Sigmoid colon (tissue), 7 donors: ENCODE measurements around the gene CCR8. TPM values are rescaled to one million over a fixed set of nuclear protein-coding genes. Genes with fewer than 3 reads are reported as not detected.
"Not testable (repeated sequence)": the region's sequence is repeated elsewhere in the genome, so short reads cannot be mapped to it uniquely, and the experiment has no call there.

Experiments
- DNase-seq: peaks from one replicate; pipeline ENCODE4 v3.0.0-alpha.2; 2019
- H3K27ac ChIP-seq, 4 donors: fragments of 200-600 bp; sonication (generic); one replicate each; pipeline ENCODE4 v1.5.1; 2016 to 2019; ENCODE audit warnings: mild to moderate bottlenecking in 1 of 4
- H3K27me3 ChIP-seq, 3 donors: fragments of 200-600 bp; sonication (generic); one replicate each; pipeline ENCODE4 v1.5.1; 2019; ENCODE audit warnings: mild to moderate bottlenecking in 1 of 3
- H3K36me3 ChIP-seq, 4 donors: fragments of 200-600 bp; sonication (generic); one replicate each; pipeline ENCODE4 v1.5.1; 2016 to 2019
- H3K4me1 ChIP-seq, 4 donors: fragments of 200-600 bp; sonication (generic); one replicate each; pipeline ENCODE4 v1.5.1; 2017 to 2019
- H3K4me3 ChIP-seq, 4 donors: fragments of 200-600 bp; sonication (generic); one replicate each; pipeline ENCODE4 v1.5.1; 2017 to 2019; ENCODE audit warnings: mild to moderate bottlenecking in 2 of 4, moderate library complexity in 1 of 4
- H3K9me3 ChIP-seq, 4 donors: fragments of 200-600 bp in 3 of 4; sonication (generic) in 3 of 4; one replicate each; pipeline versions ENCODE4 v1.5.1 to v1.6.1; 2013 to 2019
- CTCF ChIP-seq, 4 experiments: fragments of 450-650 bp in 3 of 4; fragments of 200-600 bp in 1 of 4; IDR thresholded peaks; one replicate each; pipeline ENCODE4 v1.5.1; 2016 to 2019; ENCODE audit warnings: antibody characterized with exemption in 4 of 4, mild to moderate bottlenecking in 3 of 4, moderate library complexity in 2 of 4
- EP300 ChIP-seq, 4 donors: sonication (generic); formaldehyde crosslinking; IDR thresholded peaks; one replicate each; pipeline ENCODE4 v1.6.1; 2017; ENCODE audit warnings: antibody characterized with exemption in 4 of 4
- POLR2A ChIP-seq, 2 donors: fragments of 450-650 bp; IDR thresholded peaks; one replicate each; pipeline ENCODE4 v1.6.1; 2016; ENCODE audit warnings: antibody characterized with exemption in 2 of 2, mild to moderate bottlenecking in 2 of 2, moderate library complexity in 2 of 2
- POLR2AphosphoS5 ChIP-seq, 4 donors: sonication (generic); formaldehyde crosslinking; IDR thresholded peaks; one replicate each; pipeline ENCODE4 v1.6.1; 2017; ENCODE audit warnings: antibody characterized with exemption in 4 of 4
- WGBS, 2 donors: extraction: QIAGEN DNeasy Blood & Tissue Kit; methylation state at CpG; one replicate each; pipeline ENCODE4 v1.1.7; 2013; 5-methylcytosine and 5-hydroxymethylcytosine counted together
- intact Hi-C: fragments of 100-400 bp; cut with DNase I; formaldehyde crosslinking; loops from one replicate; pipeline ENCODE4 v1.15.1; 2023
- polyA plus RNA-seq, 3 donors: library from polyadenylated mRNA; stranded (reverse); fragments of 200-250 nt; gene quantifications; one replicate each; pipeline ENCODE4 v1.2.3, GENCODE V29; 2013
- total RNA-seq, 4 donors: library from RNA; depleted of rRNA; stranded (reverse); fragments of >200 nt; gene quantifications; one replicate each; pipeline ENCODE4 v1.1.0, GENCODE V29; 2016
- donor health status: healthy with polysubstance abuse.
- donor health status: Bipolar disorder and iron deficiency.
- donor health status: healthy.

CCR8 gene
- total and polyA plus RNA-seq, 7 donors: 0.93 TPM; not detected in 6

- intact Hi-C loops: no loop called here
- H3K4me1 ChIP-seq: no peaks in the 10 kb centered on the region
- no peak overlapping the region for H3K4me3 ChIP-seq
- H3K9me3 ChIP-seq: no peaks in the 10 kb centered on the region
- no peak overlapping the region for H3K27ac ChIP-seq
- DNase-seq: no peak
- H3K27me3 ChIP-seq: no peaks in the 10 kb centered on the region
- no peaks in the 10 kb centered on the region for H3K36me3 ChIP-seq
- TF ChIP-seq EP300 (IDR thresholded peaks at IDR 0.05) (no peak), POLR2A (IDR thresholded peaks at IDR 0.05) (no peak), POLR2AphosphoS5 (IDR thresholded peaks at IDR 0.05) (no peak), CTCF (IDR thresholded peaks at IDR 0.05) (no peak)
Measured at GRCh38 chr3:39319249-39319648, 10.3 kb upstream of the CCR8 start.

- H3K27ac ChIP-seq, H3K4me3 ChIP-seq, H3K27me3 ChIP-seq, H3K4me1 ChIP-seq, DNase-seq, intact Hi-C loops, H3K9me3 ChIP-seq, H3K36me3 ChIP-seq: not testable (repeated sequence)
- 92 to 96% methylated on average over 2 of the region's 2 CpGs for WGBS, 2 donors
Measured at GRCh38 chr3:39321574-39321983, 7.9 kb upstream of the CCR8 start.

- DNase-seq, H3K27ac ChIP-seq, H3K9me3 ChIP-seq, H3K4me3 ChIP-seq, H3K36me3 ChIP-seq, intact Hi-C loops, H3K4me1 ChIP-seq, H3K27me3 ChIP-seq: not testable (repeated sequence)
- WGBS, 2 donors: 60 to 64% methylated on average over 3 of the region's 3 CpGs
Measured at GRCh38 chr3:39322209-39322715, 7.2 kb upstream of the CCR8 start.

- no peak for TF ChIP-seq POLR2AphosphoS5 (IDR thresholded peaks at IDR 0.05)
- TF ChIP-seq POLR2A (IDR thresholded peaks at IDR 0.05): no peak
- TF ChIP-seq CTCF (IDR thresholded peaks at IDR 0.05): no peak
- no peak for TF ChIP-seq EP300 (IDR thresholded peaks at IDR 0.05)
- H3K4me3 ChIP-seq: no peak overlapping the region
- H3K27ac ChIP-seq: no peak overlapping the region
- no peaks in the 10 kb centered on the region for H3K36me3 ChIP-seq
- no peaks in the 10 kb centered on the region for H3K9me3 ChIP-seq
- no peaks in the 10 kb centered on the region for H3K27me3 ChIP-seq
- intact Hi-C loops: no loop called here
- no peak for DNase-seq
- no peaks in the 10 kb centered on the region for H3K4me1 ChIP-seq
Measured at GRCh38 chr3:39322936-39323335, 6.6 kb upstream of the CCR8 start.

- DNase-seq: no peak
- Histone ChIP-seq H3K27ac (no peak overlapping the region), H3K9me3 (no peaks in the 10 kb centered on the region), H3K4me3 (no peak overlapping the region), H3K27me3 (no peaks in the 10 kb centered on the region), H3K4me1 (no peaks in the 10 kb centered on the region), H3K36me3 (no peaks in the 10 kb centered on the region)
- 85 to 90% methylated on average over 2 of the region's 2 CpGs for WGBS, 2 donors
- no peak for TF ChIP-seq EP300 (IDR thresholded peaks at IDR 0.05)
- no peak for TF ChIP-seq POLR2A (IDR thresholded peaks at IDR 0.05)
- no peak for TF ChIP-seq POLR2AphosphoS5 (IDR thresholded peaks at IDR 0.05)
- no peak for TF ChIP-seq CTCF (IDR thresholded peaks at IDR 0.05)
- intact Hi-C loops: no loop called here
Measured at GRCh38 chr3:39323494-39323893, 6.0 kb upstream of the CCR8 start.

GRCh38 chr3:39325236-39325635, 4.3 kb upstream of the CCR8 start:
- no peak overlapping the region for H3K4me3 ChIP-seq
- no peak for DNase-seq
- H3K4me1 ChIP-seq: no peaks in the 10 kb centered on the region
- WGBS, 2 donors: 93 to 95% methylated on average over 2 of the region's 2 CpGs
- intact Hi-C loops: no loop called here
- no peaks in the 10 kb centered on the region for H3K36me3 ChIP-seq
- H3K9me3 ChIP-seq: no peaks in the 10 kb centered on the region
- no peak overlapping the region for H3K27ac ChIP-seq
- H3K27me3 ChIP-seq: no peaks in the 10 kb centered on the region
- TF ChIP-seq CTCF (IDR thresholded peaks at IDR 0.05) (no peak), POLR2A (IDR thresholded peaks at IDR 0.05) (no peak)
